Body of pancreas (tissue), 4 donors: ENCODE data around the gene RNF180. TPM values are rescaled to one million over a fixed set of nuclear protein-coding genes. Genes with fewer than 3 reads are reported as not detected.
"Not testable (repeated sequence)": the region's sequence is repeated elsewhere in the genome, so short reads cannot be mapped to it uniquely, and the experiment has no call there.

Experiments used
- ATAC-seq: fragments of 150-250 bp; one replicate; pipeline ENCODE4 v1.9.1; 2016
- DNase-seq, 4 donors: peaks; one replicate each; pipeline ENCODE4 v3.0.0-alpha.2; 2019
- H3K27ac ChIP-seq, 4 donors: fragments of 200-600 bp; sonication (generic); 1 replicate in 3 of 4; 2 replicates in 1 of 4; pipeline versions ENCODE4 v1.5.1 to v1.6.1; 2016 to 2019; ENCODE audit warnings: mild to moderate bottlenecking in 1 of 4, mixed read lengths in 1 of 4, moderate library complexity in 1 of 4
- H3K27me3 ChIP-seq, 2 donors: fragments of 200-600 bp; sonication (generic); one replicate each; pipeline ENCODE4 v1.6.0; 2016; ENCODE audit warnings: mild to moderate bottlenecking in 1 of 2
- H3K36me3 ChIP-seq, 2 donors: fragments of 200-600 bp; sonication (generic); replicated peaks in 1 of 2; 2 replicates each; pipeline ENCODE4 v1.5.1; 2016; ENCODE audit warnings: low read depth in 2 of 2; ENCODE audit not compliant: insufficient read depth in 1 of 2
- H3K4me1 ChIP-seq: fragments of 200-600 bp; sonication (generic); one replicate; pipeline ENCODE4 v1.6.0; 2016
- H3K4me3 ChIP-seq, 2 donors: fragments of 200-600 bp; sonication (generic); 1 replicate in 1 of 2; 2 replicates in 1 of 2; pipeline ENCODE4 v1.5.1; 2016 to 2019
- H3K9me3 ChIP-seq, 3 donors: fragments of 200-600 bp; sonication (generic); 1 replicate in 2 of 3; 2 replicates in 1 of 3; pipeline ENCODE4 v1.5.1; 2016
- POLR2A ChIP-seq, 3 donors: fragments of 450-650 bp; IDR thresholded peaks; one replicate each; pipeline ENCODE4 v1.6.1; 2016; ENCODE audit warnings: antibody characterized with exemption in 3 of 3, mild to moderate bottlenecking in 2 of 3
- WGBS, 2 donors: methylation state at CpG; one replicate each; pipeline ENCODE4 v1.1.5; 2017; 5-methylcytosine and 5-hydroxymethylcytosine counted together
- intact Hi-C: fragments of 100-400 bp; cut with DNase I; formaldehyde crosslinking; loops from one replicate; pipeline ENCODE4 v1.15.1; 2023
- total RNA-seq, 2 donors: library from RNA; depleted of rRNA; stranded (reverse); fragments of >200 nt; gene quantifications; one replicate each; pipeline ENCODE4 v1.1.0, GENCODE V29; 2016
- TF ChIP-seq, protein P1 (sequence below), 7 experiments: fragments of 450-650 bp in 4 of 7; fragments of 200-600 bp in 3 of 7; sonication (generic) in 3 of 7; IDR thresholded peaks; one replicate each; pipeline ENCODE4 v1.5.1; 2016 to 2019; ENCODE audit warnings: antibody characterized with exemption in 7 of 7

RNF180 gene
- total RNA-seq, 2 donors from 2014 or later: 9.2 to 13.2 TPM

DNA sequence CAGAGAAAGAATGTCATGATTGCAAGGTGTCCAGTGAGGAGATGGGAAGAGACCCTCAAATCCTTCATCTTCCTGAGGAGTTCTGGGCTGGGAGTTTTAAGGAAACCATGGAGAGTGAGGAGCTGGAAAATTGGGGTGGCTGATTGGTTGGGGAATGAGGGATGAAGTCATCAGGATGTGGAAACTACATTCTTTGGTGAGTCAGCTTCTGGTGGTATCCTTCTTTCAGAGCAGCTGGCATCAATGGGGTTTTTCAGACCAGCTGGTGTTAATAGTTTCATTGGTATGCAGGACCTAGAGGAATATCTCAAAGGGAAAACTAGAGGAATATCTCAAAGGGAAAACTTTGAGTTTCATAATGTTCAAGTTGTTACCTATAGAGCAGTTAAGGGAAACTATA, 45.2 kb downstream of the RNF180 start:
- peak; percentile 55 for ATAC-seq
- TF ChIP-seq, protein P1, sequence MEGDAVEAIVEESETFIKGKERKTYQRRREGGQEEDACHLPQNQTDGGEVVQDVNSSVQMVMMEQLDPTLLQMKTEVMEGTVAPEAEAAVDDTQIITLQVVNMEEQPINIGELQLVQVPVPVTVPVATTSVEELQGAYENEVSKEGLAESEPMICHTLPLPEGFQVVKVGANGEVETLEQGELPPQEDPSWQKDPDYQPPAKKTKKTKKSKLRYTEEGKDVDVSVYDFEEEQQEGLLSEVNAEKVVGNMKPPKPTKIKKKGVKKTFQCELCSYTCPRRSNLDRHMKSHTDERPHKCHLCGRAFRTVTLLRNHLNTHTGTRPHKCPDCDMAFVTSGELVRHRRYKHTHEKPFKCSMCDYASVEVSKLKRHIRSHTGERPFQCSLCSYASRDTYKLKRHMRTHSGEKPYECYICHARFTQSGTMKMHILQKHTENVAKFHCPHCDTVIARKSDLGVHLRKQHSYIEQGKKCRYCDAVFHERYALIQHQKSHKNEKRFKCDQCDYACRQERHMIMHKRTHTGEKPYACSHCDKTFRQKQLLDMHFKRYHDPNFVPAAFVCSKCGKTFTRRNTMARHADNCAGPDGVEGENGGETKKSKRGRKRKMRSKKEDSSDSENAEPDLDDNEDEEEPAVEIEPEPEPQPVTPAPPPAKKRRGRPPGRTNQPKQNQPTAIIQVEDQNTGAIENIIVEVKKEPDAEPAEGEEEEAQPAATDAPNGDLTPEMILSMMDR (IDR thresholded peaks at IDR 0.05): no peak
- TF ChIP-seq POLR2A (IDR thresholded peaks at IDR 0.05): no peak
- intact Hi-C loops: no loop called here

DNA sequence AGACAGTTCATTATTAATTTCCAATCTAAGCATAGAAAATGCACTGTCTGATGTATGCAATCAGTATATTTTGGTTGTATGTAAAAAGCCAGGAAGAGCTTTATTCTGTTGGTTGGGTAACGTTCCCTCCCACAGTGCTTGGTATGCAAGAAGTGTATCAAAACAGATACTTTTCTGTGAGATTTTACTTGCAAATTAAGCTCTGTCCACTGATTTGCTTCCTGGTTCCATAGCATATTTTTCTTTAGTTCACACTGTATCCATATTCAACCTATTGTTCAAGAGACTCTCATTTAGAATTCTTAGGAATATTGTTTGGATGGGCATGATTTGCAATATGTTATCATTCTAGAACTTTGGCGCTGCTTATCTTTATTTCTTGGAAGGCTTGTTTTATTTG, 47.4 kb downstream of the RNF180 start:
- TF ChIP-seq, protein P1 (IDR thresholded peaks at IDR 0.05): no peak
- no peak for TF ChIP-seq POLR2A (IDR thresholded peaks at IDR 0.05)
- no peak overlapping the region for H3K27ac ChIP-seq
- intact Hi-C loops: no loop called here
- peaks cover 0 to 2% of the 10 kb centered on the region in 2 donors for H3K36me3 ChIP-seq
- H3K4me1 ChIP-seq: no peaks in the 10 kb centered on the region
- no peak for DNase-seq
- H3K27me3 ChIP-seq: no peaks in the 10 kb centered on the region
- no peaks in the 10 kb centered on the region for H3K9me3 ChIP-seq
- no peak for ATAC-seq
- WGBS, 2 donors: 55 to 57% methylated on average over 2 of the region's 2 CpGs
- H3K4me3 ChIP-seq: no peak overlapping the region

More for the DNA sequence above, 45.2 kb downstream of the RNF180 start:
- Histone ChIP-seq H3K36me3 (peaks cover 0 to 2% of the 10 kb centered on the region in 2 donors), H3K27me3 (no peaks in the 10 kb centered on the region), H3K9me3 (no peaks in the 10 kb centered on the region), H3K4me3 (no peak overlapping the region), H3K27ac (no peak overlapping the region), H3K4me1 (no peaks in the 10 kb centered on the region)
- no peak for DNase-seq

DNA sequence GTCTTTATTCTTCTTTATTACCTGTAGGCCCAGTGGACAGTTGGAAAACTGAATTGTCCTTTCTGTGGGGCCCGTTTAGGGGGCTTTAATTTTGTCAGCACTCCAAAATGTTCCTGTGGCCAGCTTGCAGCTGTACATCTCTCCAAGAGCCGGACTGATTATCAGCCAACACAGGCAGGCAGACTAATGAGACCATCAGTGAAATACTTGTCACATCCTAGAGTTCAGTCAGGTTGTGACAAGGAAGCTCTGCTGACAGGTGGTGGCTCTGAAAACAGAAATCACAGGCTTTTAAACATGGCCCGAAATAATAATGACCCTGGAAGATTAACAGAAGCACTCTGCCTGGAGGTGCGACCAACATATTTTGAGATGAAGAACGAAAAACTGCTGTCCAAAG, 47.9 kb downstream of the RNF180 start:
- WGBS, 2 donors: 60 to 64% methylated on average over 5 of the region's 5 CpGs
- Histone ChIP-seq H3K9me3 (no peaks in the 10 kb centered on the region), H3K27ac (no peak overlapping the region), H3K4me1 (no peaks in the 10 kb centered on the region), H3K27me3 (no peaks in the 10 kb centered on the region), H3K4me3 (no peak overlapping the region), H3K36me3 (peaks cover 0 to 2% of the 10 kb centered on the region in 2 donors)
- intact Hi-C loops: no loop called here
- TF ChIP-seq POLR2A (IDR thresholded peaks at IDR 0.05): no peak
- TF ChIP-seq, protein P1 (IDR thresholded peaks at IDR 0.05): no peak
- DNase-seq: no peak
- no peak for ATAC-seq

DNA sequence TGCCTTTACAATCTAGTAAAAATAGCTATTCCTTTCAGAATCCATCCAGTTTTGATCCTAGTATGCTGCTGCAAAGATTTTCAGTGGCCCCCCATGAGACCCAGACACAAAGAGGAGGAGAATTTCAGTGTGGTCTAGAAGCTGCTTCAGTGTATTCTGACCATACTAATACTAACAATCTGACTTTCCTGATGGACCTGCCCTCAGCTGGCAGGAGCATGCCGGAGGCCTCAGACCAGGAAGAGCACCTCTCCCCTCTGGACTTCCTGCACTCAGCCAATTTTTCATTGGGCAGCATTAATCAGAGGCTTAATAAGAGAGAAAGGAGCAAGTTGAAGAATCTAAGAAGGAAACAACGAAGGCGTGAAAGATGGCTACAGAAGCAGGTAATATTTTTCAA, 48.5 kb downstream of the RNF180 start:
- H3K4me1 ChIP-seq: no peaks in the 10 kb centered on the region
- DNase-seq: no peak
- no peak for TF ChIP-seq POLR2A (IDR thresholded peaks at IDR 0.05)
- TF ChIP-seq, protein P1 (IDR thresholded peaks at IDR 0.05): no peak
- H3K9me3 ChIP-seq: no peaks in the 10 kb centered on the region
- peaks cover 0 to 2% of the 10 kb centered on the region in 2 donors for H3K36me3 ChIP-seq
- no peaks in the 10 kb centered on the region for H3K27me3 ChIP-seq
- intact Hi-C loops: no loop called here
- ATAC-seq: no peak
- 91% methylated on average over 3 of the region's 3 CpGs for WGBS, 2 donors
- H3K4me3 ChIP-seq: no peak overlapping the region
- no peak overlapping the region for H3K27ac ChIP-seq

DNA sequence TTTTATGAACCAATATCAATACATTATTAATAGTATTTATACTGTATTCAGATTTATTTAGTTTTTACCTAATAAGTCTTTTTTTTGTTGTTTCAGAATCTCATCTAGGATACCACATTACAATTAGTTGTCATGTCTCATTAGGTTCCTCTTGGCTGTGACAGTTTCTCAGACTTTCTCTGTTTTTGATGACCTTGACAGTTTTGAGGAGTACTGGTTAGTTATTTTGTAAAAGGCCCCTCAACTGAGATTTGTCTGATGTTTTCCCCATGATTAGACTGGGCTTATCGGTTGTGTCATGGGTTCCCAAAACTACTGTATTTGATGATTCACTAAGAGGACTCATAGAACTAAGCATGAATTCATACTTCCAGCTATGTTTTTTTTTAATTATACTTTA, 56.3 kb downstream of the RNF180 start:
- no peaks in the 10 kb centered on the region for H3K36me3 ChIP-seq
- H3K4me3 ChIP-seq: no peak overlapping the region
- no peak for TF ChIP-seq POLR2A (IDR thresholded peaks at IDR 0.05)
- TF ChIP-seq, protein P1 (IDR thresholded peaks at IDR 0.05): no peak
- H3K27me3 ChIP-seq: no peaks in the 10 kb centered on the region
- intact Hi-C loops: no loop called here
- H3K4me1 ChIP-seq: no peaks in the 10 kb centered on the region
- DNase-seq: no peak
- WGBS, 2 donors: 85 to 94% methylated on average over 1 of the region's 1 CpG
- no peak for ATAC-seq
- H3K27ac ChIP-seq: no peak overlapping the region
- H3K9me3 ChIP-seq: no peaks in the 10 kb centered on the region

DNA sequence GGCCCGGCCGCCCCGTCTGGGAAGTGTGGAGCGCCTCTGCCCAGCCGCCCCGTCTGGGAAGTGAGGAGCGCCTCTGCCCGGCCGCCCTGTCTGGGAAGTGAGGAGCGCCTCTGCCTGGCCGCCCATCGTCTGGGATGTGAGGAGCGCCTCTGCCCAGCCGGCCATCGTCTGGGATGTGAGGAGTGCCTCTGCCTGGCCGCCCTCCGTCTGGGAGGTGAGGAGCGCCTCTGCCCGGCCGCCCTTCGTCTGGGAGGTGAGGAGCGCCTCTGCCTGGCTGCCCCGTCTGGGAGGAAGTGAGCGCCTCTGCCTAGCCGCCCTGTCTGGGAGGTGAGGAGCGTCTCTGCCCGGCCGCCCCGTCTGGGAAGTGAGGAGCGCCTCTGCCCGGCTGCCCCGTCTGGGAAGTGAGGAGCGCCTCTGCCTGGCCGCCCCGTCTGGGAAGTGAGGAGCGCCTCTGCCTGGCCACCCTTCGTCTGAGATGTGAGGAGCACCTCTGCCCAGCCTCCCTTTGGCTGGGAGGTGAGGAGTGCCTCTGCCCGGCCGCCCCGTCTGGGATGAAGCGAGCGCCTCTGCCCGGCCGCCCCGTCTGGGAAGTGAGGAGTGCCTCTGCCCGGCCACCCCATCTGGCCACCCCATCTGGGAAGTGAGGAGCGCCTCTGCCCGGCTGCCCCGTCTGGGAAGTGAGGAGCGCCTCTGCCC, 59.8 kb downstream of the RNF180 start:
- H3K4me1 ChIP-seq, H3K27me3 ChIP-seq, H3K9me3 ChIP-seq, H3K27ac ChIP-seq, DNase-seq, intact Hi-C loops, H3K4me3 ChIP-seq, ATAC-seq, H3K36me3 ChIP-seq: not testable (repeated sequence)
- 96 to 97% methylated on average over 36 to 47 of the region's 50 CpGs for WGBS, 2 donors

DNA sequence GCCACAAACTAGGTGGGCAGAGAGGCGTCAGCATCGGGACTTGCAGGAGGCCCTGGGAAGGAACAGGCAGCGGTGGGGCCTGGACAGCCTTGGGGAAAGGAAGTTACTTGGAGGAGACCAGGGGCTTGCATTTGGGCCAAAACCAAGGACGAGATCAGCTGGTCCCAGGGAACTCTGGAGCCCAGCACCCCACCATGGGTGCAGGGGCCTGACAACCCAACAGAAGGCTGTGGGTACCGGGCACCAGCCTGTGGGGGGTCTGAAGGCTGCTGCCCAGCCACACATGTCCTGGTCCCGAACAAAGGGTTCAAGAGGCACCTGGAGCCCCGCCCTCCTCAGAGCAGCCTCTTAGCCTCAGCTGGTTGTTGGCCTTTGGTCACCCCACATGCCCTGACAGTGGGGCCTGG, 61.5 kb downstream of the RNF180 start:
- H3K27ac ChIP-seq, H3K4me3 ChIP-seq, H3K9me3 ChIP-seq, H3K4me1 ChIP-seq, ATAC-seq, intact Hi-C loops, H3K36me3 ChIP-seq, H3K27me3 ChIP-seq, DNase-seq: not testable (repeated sequence)
- 90 to 98% methylated on average over 7 of the region's 7 CpGs for WGBS, 2 donors
